T-helper 1 cell treated with Interleukin-12 subunit alpha and Interleukin-12 subunit beta and Interleukin-4 antibody, amounts not matched to agents 30 ng/mL and 1 ng/mL, for 36 hours (primary cell): ENCODE results near the gene WNT6. TPM values are rescaled to one million over a fixed set of nuclear protein-coding genes. Genes with fewer than 3 reads are reported as not detected.

ENCODE experiments used
- intact Hi-C: fragments of 100-400 bp; cut with micrococcal nuclease; formaldehyde crosslinking; loops from one replicate; pipeline ENCODE4 v1.15.1; 2024
- total RNA-seq: library from RNA; stranded (reverse); gene quantifications from 2 replicates; pipeline ENCODE4 v1.2.3, GENCODE V29; 2022

WNT6 gene
- total RNA-seq, 1 donor from 2014 or later, result not detected

- intact Hi-C loops, result loop anchor here (2.0 kb wide), 1 partner anchor 17 kb away; no protein-coding TSS in a partner anchor
These were observed 31.9 kb downstream of the WNT6 start for GRCh38 chr2:218891275-218892135.

DNA sequence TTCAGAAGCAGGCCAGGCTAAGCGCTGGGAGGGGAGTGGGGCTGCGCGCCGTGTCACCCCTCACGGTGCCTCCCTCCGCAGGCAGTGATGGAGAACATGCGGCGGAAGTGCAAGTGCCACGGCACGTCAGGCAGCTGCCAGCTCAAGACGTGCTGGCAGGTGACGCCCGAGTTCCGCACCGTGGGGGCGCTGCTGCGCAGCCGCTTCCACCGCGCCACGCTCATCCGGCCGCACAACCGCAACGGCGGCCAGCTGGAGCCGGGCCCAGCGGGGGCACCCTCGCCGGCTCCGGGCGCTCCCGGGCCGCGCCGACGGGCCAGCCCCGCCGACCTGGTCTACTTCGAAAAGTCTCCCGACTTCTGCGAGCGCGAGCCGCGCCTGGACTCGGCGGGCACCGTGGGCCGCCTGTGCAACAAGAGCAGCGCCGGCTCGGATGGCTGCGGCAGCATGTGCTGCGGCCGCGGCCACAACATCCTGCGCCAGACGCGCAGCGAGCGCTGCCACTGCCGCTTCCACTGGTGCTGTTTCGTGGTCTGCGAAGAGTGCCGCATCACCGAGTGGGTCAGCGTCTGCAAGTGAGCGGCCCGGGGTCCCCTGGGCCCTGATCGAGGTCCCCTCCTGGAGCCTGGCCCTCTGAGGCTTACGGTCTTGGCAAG, 33.2 kb downstream of the WNT6 start:
- intact Hi-C loops, result loop anchor here (2.0 kb wide), 1 partner anchor 16 kb away; no protein-coding TSS in a partner anchor

DNA sequence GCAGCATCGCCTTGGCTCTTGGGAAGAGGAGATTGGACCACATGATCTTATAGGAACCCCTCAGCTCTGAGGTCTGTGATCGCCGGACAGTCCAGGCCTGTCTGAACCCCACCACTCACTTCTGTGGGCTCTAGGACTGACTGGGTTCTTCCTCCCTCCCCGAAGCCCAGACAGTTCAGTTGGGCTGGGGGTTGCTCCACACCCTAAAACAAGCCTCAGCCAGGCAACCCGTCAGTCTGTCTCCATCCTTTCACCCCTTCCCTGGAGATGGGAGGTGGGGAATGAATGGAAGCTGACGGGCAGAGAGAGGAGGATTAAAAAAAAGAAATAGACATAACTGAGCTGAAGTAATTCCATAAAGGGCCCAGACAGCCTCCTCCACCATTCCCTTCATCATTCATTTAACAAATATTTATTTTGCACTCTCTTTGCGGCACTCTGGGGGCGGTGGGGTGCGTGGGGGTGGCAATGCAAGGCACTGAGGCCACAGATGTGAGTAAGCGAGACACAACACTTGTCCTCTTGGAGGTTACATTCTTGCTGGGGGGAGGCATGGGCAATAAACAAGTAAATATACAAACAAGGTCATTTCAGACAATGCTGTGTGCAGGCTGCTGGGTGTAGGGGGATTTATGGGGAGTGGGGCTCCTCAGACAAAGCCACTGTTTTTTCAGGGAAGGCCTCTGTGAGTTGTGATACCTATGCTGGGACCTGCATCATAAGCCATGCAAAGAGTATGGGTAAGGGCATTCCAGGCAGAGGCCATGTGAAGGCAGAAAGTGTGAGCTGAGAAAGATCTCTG, 33.9 kb downstream of the WNT6 start:
- intact Hi-C loops, result loop anchor here (2.0 kb wide), 1 partner anchor 15 kb away; no protein-coding TSS in a partner anchor

GRCh38 chr2:218894151-218894879, 34.7 kb downstream of the WNT6 start:
- intact Hi-C loops, result no loop called here

DNA sequence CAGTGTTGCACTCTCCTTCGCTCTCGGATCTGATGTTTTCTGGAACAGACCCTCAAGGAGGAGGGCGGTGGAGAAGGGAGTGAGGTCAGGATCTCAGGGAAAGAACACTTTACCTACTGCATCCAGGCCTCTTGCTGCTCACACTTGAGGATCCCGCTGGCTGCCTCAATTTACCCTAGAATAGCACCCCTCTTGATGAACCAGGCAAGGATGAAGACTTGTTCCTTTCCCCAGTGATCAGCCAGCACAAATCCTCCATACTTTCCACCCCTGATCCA, 35.2 kb downstream of the WNT6 start:
- intact Hi-C loops, result loop anchor here (5.0 kb wide), 3 partner anchors 223 to 357 kb away; partner anchors contain the start of genes BCS1L, RNF25, STK36 and TUBA4A

DNA sequence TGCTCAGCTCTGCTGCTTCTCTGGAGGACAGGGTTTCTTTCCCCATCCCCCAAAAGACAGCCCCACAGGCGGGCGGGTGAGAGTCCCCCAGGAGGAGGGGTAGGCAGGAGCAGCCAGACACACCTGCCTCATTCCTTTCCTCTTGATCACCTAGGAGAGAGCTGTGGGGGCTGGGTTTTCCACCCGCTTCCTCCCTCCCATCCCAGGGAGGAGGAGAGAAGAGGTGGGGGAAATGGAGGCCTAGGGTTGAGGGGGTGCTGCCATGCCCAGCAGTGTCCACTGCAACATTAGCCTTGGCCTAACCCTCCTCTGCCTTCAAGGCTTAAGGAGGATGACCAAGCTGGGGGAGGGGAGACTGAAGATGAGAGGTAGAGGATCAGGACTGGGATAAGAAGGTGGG, 35.7 kb downstream of the WNT6 start:
- intact Hi-C loops, result loop anchor here (5.0 kb wide), 3 partner anchors 223 to 357 kb away; partner anchors contain the start of genes BCS1L, RNF25, STK36 and TUBA4A

DNA sequence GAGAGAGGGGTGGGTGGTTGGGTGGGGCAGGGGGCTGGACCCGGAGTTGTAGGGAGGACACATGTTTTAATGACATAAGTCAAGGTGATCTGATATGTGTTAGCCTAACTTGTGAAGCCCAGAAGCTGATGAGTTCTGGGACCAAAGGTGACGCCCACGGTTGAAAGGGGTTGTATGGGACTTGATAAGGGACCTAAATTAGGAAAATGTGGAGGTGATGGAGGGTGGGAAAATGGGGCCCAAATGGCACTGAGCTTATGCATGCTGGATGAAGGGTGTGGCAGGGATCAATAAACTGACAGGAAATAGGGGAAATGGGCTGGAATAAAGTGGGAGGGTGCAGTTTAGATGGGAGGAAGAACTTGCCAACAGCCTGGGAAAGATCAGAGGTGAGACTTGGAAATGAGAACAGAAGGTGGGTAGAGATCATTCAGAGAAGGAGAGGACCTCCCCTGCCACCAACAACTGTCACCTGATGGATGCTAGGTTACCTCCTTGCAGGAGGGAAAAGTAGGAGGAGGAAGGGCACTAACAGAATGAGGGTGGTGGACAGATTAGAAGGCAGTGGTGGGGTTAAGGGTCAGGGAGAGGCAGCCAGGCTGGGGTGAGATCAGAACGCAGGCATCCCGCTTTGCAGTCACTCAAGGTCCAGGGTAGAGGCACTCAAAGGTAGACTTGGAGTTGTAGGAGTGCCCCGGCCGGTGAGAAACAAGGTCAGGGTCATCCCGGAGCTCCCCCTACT, 36.3 kb downstream of the WNT6 start:
- intact Hi-C loops, result loop anchor here (1.0 to 5.0 kb wide), 10 partner anchors 167 to 680 kb away; partner anchors contain the start of genes ABCB6, BCS1L, CNOT9 and DNAJB2

GRCh38 chr2:218896501-218897393, 37.1 kb downstream of the WNT6 start:
- intact Hi-C loops, result loop anchor here (1.0 to 5.0 kb wide), 11 partner anchors 168 to 680 kb away; partner anchors contain the start of genes ABCB6, BCS1L, CNOT9 and DNAJB2

DNA sequence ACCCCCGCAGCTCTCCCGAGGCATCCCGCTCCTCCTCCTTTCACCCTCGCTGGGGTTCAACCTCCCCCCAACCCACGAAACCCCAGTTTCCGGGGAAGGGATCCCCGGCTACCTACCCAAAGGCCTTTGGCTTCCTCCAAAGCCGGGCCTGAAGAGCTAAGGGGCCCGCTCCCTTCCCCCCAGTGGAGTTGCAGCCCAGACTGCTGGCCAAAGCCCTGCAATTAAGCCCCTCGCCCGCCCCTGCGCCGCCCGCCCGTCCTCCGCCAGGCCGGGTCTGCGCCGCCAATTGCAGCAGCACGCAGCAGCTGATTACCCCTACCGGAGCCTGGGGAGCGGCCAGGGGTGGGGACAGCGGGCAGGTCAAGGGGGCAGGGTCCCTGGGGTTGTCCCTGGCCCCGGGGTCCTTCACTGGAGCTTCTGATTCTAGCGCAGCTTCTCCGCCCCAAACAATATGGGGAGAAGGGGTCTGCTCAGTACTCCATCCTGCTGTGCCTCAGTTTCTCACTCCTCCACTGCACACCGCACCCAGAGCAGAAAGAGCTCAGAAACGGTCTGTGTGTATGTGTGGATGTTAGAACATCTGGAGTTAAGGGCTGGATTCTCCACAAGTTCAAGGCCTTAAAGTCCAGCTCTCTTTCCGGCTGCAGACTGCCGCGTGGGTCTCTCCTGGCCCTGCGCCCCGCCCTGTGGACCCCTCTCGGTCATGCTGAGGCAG, 37.9 kb downstream of the WNT6 start:
- intact Hi-C loops, result loop anchor here (1.0 to 5.0 kb wide), 11 partner anchors 12 to 355 kb away; partner anchors contain the start of genes ABCB6, BCS1L, CNOT9 and NHEJ1

- intact Hi-C loops, result loop anchor here (1.0 to 5.0 kb wide), 7 partner anchors 11 to 354 kb away; partner anchors contain the start of genes BCS1L, RNF25, STK36 and TUBA4A
These were observed 38.7 kb downstream of the WNT6 start for GRCh38 chr2:218898109-218898878.

GRCh38 chr2:218899147-218899546, 39.5 kb downstream of the WNT6 start:
- intact Hi-C loops, result loop anchor here (1.0 to 5.0 kb wide), 4 partner anchors 227 to 502 kb away; partner anchors contain the start of genes BCS1L, RNF25, STK36 and TUBA4A

DNA sequence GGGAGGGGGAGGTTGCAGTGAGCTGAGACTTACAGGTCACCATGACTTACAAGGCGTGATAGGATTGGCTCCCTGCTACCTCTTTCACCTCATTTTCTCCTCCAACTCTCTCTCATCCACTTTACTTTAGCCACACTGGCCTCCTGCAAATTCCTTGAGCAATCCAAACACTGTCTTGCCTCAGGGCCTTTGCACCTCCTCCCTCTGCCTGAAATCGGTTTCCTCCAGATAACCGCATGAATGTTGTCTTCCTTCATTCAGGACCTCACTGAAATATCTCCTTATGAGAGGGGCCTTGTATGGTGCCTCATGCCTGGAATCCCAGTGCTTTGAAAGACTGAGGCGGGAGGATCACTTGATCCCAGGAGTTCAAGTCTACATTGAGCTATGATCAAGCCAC, 42.8 kb downstream of the WNT6 start:
- intact Hi-C loops, result no loop called here

GRCh38 chr2:218904176-218904575, 44.6 kb downstream of the WNT6 start:
- intact Hi-C loops, result no loop called here

- intact Hi-C loops, result loop anchor here (1.0 to 2.0 kb wide), 6 partner anchors 11 to 590 kb away; partner anchors contain the start of genes CNOT9, CNPPD1, GMPPA and USP37
These were observed 49.4 kb downstream of the WNT6 start for GRCh38 chr2:218908721-218909619.

GRCh38 chr2:218910741-218911140, 51.1 kb downstream of the WNT6 start:
- intact Hi-C loops, result no loop called here

DNA sequence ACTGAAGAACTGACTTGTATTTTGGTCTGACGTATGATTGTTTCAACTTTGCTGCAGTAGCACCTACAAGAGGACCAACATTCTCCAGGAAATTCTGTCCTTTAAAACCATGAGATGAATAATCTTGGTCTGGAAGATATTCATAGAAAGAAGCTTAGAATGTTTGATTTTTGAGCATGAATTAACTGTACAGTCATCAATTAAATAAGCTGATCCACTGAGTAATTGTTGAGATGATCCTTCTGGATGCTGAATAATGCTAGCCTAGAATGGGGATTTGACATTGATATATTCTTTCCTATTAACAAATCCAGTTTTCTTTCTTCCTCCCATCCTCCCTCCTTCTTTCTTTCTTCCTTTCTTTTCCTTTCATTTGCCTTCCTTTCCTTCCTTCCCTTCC, 60.9 kb downstream of the WNT6 start:
- intact Hi-C loops, result no loop called here
